ENCODE measurements around the gene SCNN1A. TPM values are rescaled to one million over a fixed set of nuclear protein-coding genes. Genes with fewer than 3 reads are reported as not detected.

The SCNN1A gene
- total and polyA plus RNA-seq, 5 donors from 2014 or later = 0.09 to 0.86 (median 0.23) TPM

DNA sequence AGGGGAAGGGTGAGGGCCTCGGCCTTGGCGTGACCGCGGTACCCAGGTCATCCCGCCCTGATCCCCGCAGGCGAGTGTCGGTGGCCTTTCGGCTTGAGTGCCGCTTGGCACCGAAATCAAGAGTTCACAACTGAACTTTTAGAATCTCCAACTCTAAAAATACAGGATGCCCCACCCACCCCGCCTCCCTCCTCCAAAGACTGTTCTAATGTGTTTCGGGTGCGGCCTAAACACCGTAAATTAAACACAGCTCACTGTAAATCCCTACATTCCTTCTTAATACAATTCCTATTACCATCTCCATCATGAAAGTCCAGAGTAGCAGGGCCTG lies 11.4 kb downstream of the SCNN1A start:
- ATAC-seq (ENCODE audit: low read depth in 2 of 2) = no peak
- peak overlapping the region; percentile 65 to 92 (median 86) for H3K27ac Mint-ChIP-seq
- DNase-seq = peak in 1 of 3 donors; percentile 74
- H3K27me3 Mint-ChIP-seq = no peaks in the 10 kb centered on the region
- no peaks in the 10 kb centered on the region for H3K27me3 ChIP-seq (ENCODE audit: control insufficient read depth, insufficient read depth, low read length)
- H3K4me1 Mint-ChIP-seq = peaks cover 17 to 48% (median 19%) of the 10 kb centered on the region in 4 donors
- H3K4me1 ChIP-seq (ENCODE audit: control insufficient read depth, insufficient read depth, low read length, poor library complexity, severe bottlenecking) = peaks cover 24% of the 10 kb centered on the region
- peak overlapping the region; percentile 18 for H3K4me3 ChIP-seq (ENCODE audit: low read depth, low read length)
- H3K36me3 ChIP-seq (ENCODE audit: control insufficient read depth, insufficient read depth, low read length) = no peaks in the 10 kb centered on the region
- peak overlapping the region; percentile 88 to 92 (median 88) for H3K4me3 Mint-ChIP-seq
- no peaks in the 10 kb centered on the region for H3K36me3 Mint-ChIP-seq
- peaks cover 0 to 2% (median 0%) of the 10 kb centered on the region in 7 donors for H3K9me3 Mint-ChIP-seq
- peak overlapping the region; percentile 71 for H3K27ac ChIP-seq (ENCODE audit: insufficient read depth, low read length, poor library complexity, severe bottlenecking)
- H3K9me3 ChIP-seq (ENCODE audit: control insufficient read depth in 2 of 2, low read length in 2 of 2) = no peaks in the 10 kb centered on the region

DNA sequence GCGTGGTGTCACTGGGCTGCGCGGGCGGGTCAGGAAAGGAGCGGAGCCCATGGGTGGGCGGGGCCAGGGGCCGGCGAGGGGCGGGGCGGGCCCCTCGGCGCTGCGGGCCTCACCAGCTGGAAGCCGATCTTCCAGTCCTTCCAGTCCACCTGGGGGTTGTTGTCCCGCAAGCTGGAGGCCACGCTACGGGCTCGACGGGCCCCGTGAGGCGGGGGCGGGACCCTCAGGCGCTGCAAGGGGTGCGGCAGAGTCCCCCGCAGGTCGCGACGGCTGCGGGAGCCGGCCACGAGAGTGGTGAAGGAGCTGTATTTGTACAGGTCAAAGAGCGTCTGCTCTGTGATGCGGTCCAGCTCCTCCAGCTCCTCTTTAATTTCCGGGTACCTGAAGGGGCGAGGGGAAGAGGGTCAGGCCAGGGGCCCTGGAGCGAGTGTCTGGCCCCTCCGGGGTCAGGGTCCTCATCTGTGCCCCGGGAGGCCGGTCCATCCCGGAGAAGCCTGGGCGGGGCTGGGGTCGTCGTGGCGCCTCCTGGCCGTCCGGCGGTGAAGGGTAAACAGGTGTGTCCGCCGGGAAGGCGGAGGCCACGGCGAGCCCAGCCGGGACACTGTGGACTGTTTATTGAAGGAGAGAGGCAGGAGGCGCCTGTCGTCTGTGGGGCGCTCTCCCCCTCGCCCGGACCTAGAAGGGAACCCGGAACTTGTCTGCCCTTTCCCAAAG lies 11.9 kb downstream of the SCNN1A start:
- Mint-ChIP-seq H3K27me3 (no peaks in the 10 kb centered on the region), H3K36me3 (no peaks in the 10 kb centered on the region), H3K9me3 (peaks cover 0 to 2% (median 0%) of the 10 kb centered on the region in 7 donors), H3K27ac (peak overlapping the region; percentile 65 to 92 (median 86)), H3K4me3 (peak overlapping the region; percentile 88 to 92 (median 88)), H3K4me1 (peaks cover 17 to 46% (median 19%) of the 10 kb centered on the region in 4 donors)
- DNase-seq (peak; percentile 50 to 74 (median 62)), ATAC-seq (ENCODE audit: low read depth in 2 of 2) (peak; percentile 72 to 80)
- H3K36me3 ChIP-seq (ENCODE audit: control insufficient read depth, insufficient read depth, low read length) = no peaks in the 10 kb centered on the region
- H3K27ac ChIP-seq (ENCODE audit: insufficient read depth, low read length, poor library complexity, severe bottlenecking) = peak overlapping the region; percentile 71
- H3K27me3 ChIP-seq (ENCODE audit: control insufficient read depth, insufficient read depth, low read length) = no peaks in the 10 kb centered on the region
- H3K4me1 ChIP-seq (ENCODE audit: control insufficient read depth, insufficient read depth, low read length, poor library complexity, severe bottlenecking) = peaks cover 24% of the 10 kb centered on the region
- peak overlapping the region; percentile 41 for H3K4me3 ChIP-seq (ENCODE audit: low read depth, low read length)
- H3K9me3 ChIP-seq (ENCODE audit: control insufficient read depth in 2 of 2, low read length in 2 of 2) = no peaks in the 10 kb centered on the region

DNA sequence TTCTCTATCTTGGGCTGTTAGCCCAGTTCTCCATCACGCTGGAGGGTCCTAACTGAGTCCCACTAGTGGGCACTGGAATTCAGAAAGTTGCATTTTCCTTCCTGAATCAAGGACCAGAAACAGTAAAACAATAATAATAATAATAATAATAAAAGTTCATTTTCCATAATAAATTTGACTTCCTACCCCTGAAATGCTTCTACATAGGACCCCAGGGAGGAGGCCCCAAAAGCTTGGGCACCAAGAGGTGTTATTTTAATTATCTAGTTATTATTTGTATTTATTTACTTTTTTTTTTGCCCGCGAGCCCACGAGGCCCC lies 12.4 kb downstream of the SCNN1A start:
- no peaks in the 10 kb centered on the region for H3K9me3 ChIP-seq (ENCODE audit: control insufficient read depth in 2 of 2, low read length in 2 of 2)
- H3K36me3 ChIP-seq (ENCODE audit: control insufficient read depth, insufficient read depth, low read length) = no peaks in the 10 kb centered on the region
- H3K27me3 ChIP-seq (ENCODE audit: control insufficient read depth, insufficient read depth, low read length) = no peaks in the 10 kb centered on the region
- no peaks in the 10 kb centered on the region for H3K36me3 Mint-ChIP-seq
- no peak overlapping the region for H3K4me3 ChIP-seq (ENCODE audit: low read depth, low read length)
- DNase-seq (no peak), ATAC-seq (ENCODE audit: low read depth in 2 of 2) (no peak)
- peaks cover 21% of the 10 kb centered on the region for H3K4me1 ChIP-seq (ENCODE audit: control insufficient read depth, insufficient read depth, low read length, poor library complexity, severe bottlenecking)
- H3K9me3 Mint-ChIP-seq = peaks cover 0 to 2% (median 0%) of the 10 kb centered on the region in 7 donors
- peaks cover 17 to 44% (median 19%) of the 10 kb centered on the region in 4 donors for H3K4me1 Mint-ChIP-seq
- no peak overlapping the region for H3K27ac Mint-ChIP-seq
- H3K4me3 Mint-ChIP-seq = peak overlapping the region in 1 of 4 donors; percentile 88
- H3K27ac ChIP-seq (ENCODE audit: insufficient read depth, low read length, poor library complexity, severe bottlenecking) = peak overlapping the region; percentile 71
- peaks cover 3% of the 10 kb centered on the region for H3K27me3 Mint-ChIP-seq

DNA sequence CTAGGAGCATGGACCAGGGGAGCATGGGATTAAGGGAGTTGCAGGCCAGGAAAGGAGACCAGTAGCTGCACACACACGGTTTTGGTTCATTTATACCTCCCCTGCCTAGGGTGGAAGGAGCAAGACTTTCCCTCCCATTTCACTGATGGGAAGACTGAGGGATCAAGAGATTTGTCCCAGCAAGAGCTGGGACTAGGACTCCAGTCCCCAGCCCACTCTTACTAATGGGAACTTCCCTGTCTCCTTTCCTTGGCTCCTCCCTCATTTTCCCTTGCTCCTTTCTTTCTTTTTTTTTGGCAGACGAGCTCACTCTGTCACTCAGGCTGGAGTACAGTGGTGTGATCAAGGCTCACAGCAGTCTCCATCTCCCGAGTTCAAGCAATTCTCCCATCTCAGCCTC lies 13.0 kb downstream of the SCNN1A start:
- Mint-ChIP-seq H3K36me3 (no peaks in the 10 kb centered on the region), H3K27me3 (peaks cover 8% of the 10 kb centered on the region), H3K4me3 (peak overlapping the region in 3 of 4 donors; percentile 57 to 86 (median 68)), H3K9me3 (peaks cover 0 to 2% (median 0%) of the 10 kb centered on the region in 7 donors), H3K27ac (peak overlapping the region; percentile 70 to 93 (median 81)), H3K4me1 (peaks cover 12 to 38% (median 14%) of the 10 kb centered on the region in 4 donors)
- no peaks in the 10 kb centered on the region for H3K9me3 ChIP-seq (ENCODE audit: control insufficient read depth in 2 of 2, low read length in 2 of 2)
- no peak for DNase-seq
- no peak overlapping the region for H3K4me3 ChIP-seq (ENCODE audit: low read depth, low read length)
- peaks cover 15% of the 10 kb centered on the region for H3K4me1 ChIP-seq (ENCODE audit: control insufficient read depth, insufficient read depth, low read length, poor library complexity, severe bottlenecking)
- ATAC-seq (ENCODE audit: low read depth in 2 of 2) = no peak
- no peak overlapping the region for H3K27ac ChIP-seq (ENCODE audit: insufficient read depth, low read length, poor library complexity, severe bottlenecking)
- H3K27me3 ChIP-seq (ENCODE audit: control insufficient read depth, insufficient read depth, low read length) = no peaks in the 10 kb centered on the region
- no peaks in the 10 kb centered on the region for H3K36me3 ChIP-seq (ENCODE audit: control insufficient read depth, insufficient read depth, low read length)

DNA sequence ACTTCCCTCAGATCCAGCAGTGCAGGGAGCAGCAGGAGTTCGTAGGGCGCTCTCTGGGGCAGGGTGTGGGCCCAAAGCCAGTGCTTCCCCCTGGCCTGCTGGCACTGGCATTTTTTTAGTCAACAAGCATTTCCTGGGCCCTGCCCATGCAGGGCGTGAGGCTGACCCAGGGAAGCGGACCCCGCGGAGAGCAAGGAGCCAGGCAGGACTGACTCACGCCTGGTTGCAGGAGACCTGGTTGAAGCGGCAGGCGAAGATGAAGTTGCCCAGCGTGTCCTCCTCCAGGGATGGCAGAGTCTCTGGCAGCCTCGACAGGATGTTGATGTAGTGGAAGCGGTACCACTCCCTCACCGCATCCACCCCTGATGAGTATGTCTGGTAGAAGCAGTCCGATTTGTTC lies 13.5 kb downstream of the SCNN1A start:
- H3K9me3 ChIP-seq (ENCODE audit: control insufficient read depth in 2 of 2, low read length in 2 of 2) = no peaks in the 10 kb centered on the region
- DNase-seq (peak in 1 of 3 donors; percentile 73), ATAC-seq (ENCODE audit: low read depth in 2 of 2) (peak in 1 of 2 donors; percentile 32)
- Mint-ChIP-seq H3K4me3 (peak overlapping the region in 2 of 4 donors; percentile 68 to 86), H3K27me3 (peaks cover 14% of the 10 kb centered on the region), H3K9me3 (peaks cover 0 to 2% (median 0%) of the 10 kb centered on the region in 7 donors), H3K27ac (peak overlapping the region; percentile 70 to 93 (median 86)), H3K36me3 (no peaks in the 10 kb centered on the region), H3K4me1 (peaks cover 9 to 33% (median 11%) of the 10 kb centered on the region in 4 donors)
- no peaks in the 10 kb centered on the region for H3K27me3 ChIP-seq (ENCODE audit: control insufficient read depth, insufficient read depth, low read length)
- H3K4me1 ChIP-seq (ENCODE audit: control insufficient read depth, insufficient read depth, low read length, poor library complexity, severe bottlenecking) = peaks cover 14% of the 10 kb centered on the region
- H3K27ac ChIP-seq (ENCODE audit: insufficient read depth, low read length, poor library complexity, severe bottlenecking) = no peak overlapping the region
- no peaks in the 10 kb centered on the region for H3K36me3 ChIP-seq (ENCODE audit: control insufficient read depth, insufficient read depth, low read length)
- H3K4me3 ChIP-seq (ENCODE audit: low read depth, low read length) = no peak overlapping the region

DNA sequence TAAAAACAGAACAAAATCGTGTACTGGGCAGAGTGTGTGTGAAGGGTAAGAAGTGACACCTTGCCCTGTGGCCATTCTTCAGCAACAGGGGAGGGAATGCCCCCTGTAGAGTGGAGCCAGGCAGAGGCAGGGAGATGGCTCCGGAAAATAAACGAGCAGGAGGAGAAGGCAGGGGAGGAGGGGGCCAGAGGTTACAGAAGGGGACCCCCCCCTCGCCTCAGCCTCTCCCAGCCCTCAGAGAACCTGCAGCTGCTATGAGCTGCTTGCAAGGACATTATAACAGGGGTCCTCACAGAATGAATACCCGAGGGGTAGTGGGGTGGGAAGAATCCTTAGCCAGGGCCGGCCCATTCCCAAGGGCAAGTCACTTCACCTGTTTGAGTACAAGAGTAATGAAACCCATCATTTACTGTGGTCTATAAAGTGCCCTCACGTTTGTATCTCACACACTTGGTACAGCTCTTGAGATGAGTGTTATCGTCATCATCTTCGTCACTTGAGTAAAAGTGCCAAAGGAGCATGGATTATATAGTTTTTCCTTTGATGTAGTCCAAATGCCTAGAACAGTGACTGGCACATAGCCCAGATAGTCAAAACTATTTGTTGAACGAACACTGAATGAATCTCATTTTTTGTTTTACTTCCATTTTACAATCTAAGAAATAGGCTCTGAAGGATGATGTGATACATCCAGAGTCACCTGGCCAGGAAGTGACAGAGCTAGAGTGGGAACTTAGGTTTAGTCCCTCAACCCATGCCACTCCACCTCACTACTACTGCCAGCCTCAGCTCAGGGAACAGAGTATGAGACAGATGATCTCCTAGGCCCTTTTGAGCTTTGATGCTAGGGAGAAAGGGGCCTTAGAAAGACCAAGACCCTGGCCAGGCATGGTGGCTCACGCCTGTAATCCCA lies 14.5 kb downstream of the SCNN1A start:
- no peaks in the 10 kb centered on the region for H3K36me3 Mint-ChIP-seq
- peak overlapping the region; percentile 65 to 86 (median 71) for H3K27ac Mint-ChIP-seq
- peaks cover 0 to 3% (median 0%) of the 10 kb centered on the region in 7 donors for H3K9me3 Mint-ChIP-seq
- no peak overlapping the region for H3K4me3 ChIP-seq (ENCODE audit: low read depth, low read length)
- peak overlapping the region; percentile 3 to 40 (median 14) for H3K4me3 Mint-ChIP-seq
- peak in 1 of 3 donors; percentile 42 for DNase-seq
- peaks cover 9 to 32% (median 14%) of the 10 kb centered on the region in 4 donors for H3K4me1 Mint-ChIP-seq
- H3K27me3 Mint-ChIP-seq = peaks cover 17% of the 10 kb centered on the region
- no peak for ATAC-seq (ENCODE audit: low read depth in 2 of 2)
- no peaks in the 10 kb centered on the region for H3K9me3 ChIP-seq (ENCODE audit: control insufficient read depth in 2 of 2, low read length in 2 of 2)
- peaks cover 14% of the 10 kb centered on the region for H3K4me1 ChIP-seq (ENCODE audit: control insufficient read depth, insufficient read depth, low read length, poor library complexity, severe bottlenecking)
- peaks cover 2% of the 10 kb centered on the region for H3K27me3 ChIP-seq (ENCODE audit: control insufficient read depth, insufficient read depth, low read length)
- H3K27ac ChIP-seq (ENCODE audit: insufficient read depth, low read length, poor library complexity, severe bottlenecking) = no peak overlapping the region
- no peaks in the 10 kb centered on the region for H3K36me3 ChIP-seq (ENCODE audit: control insufficient read depth, insufficient read depth, low read length)

DNA sequence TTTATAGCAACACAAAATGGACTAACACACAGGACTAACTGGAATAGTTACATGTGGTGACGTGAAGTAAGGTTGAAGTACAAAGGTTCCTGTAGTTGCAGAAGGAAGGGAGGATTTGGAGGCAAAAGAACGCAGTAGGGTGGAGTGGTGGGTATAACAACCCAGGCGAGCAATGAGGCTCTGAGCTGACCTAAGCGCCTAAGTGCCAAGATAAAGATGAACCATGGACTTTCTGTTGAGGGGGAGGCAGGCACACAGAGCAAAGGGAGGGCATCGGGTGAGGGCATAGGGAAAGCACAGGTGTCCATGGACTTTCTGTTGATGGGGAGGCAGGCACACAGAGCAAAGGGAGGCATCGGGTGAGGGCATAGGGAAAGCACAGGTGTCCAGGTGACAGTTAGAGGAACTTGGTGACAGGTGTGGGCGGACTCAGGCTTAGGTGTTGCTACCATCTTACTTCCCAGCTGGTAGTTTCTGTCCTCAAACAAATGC lies 15.2 kb downstream of the SCNN1A start:
- Mint-ChIP-seq H3K9me3 (peaks cover 0 to 3% (median 0%) of the 10 kb centered on the region in 7 donors), H3K36me3 (no peaks in the 10 kb centered on the region), H3K27me3 (peaks cover 22% of the 10 kb centered on the region), H3K4me3 (peak overlapping the region in 2 of 4 donors; percentile 8 to 40), H3K27ac (peak overlapping the region; percentile 62 to 83 (median 71)), H3K4me1 (peaks cover 5 to 29% (median 17%) of the 10 kb centered on the region in 4 donors)
- Histone ChIP-seq H3K27ac (ENCODE audit: insufficient read depth, low read length, poor library complexity, severe bottlenecking) (no peak overlapping the region), H3K27me3 (ENCODE audit: control insufficient read depth, insufficient read depth, low read length) (peaks cover 2% of the 10 kb centered on the region), H3K4me3 (ENCODE audit: low read depth, low read length) (no peak overlapping the region), H3K4me1 (ENCODE audit: control insufficient read depth, insufficient read depth, low read length, poor library complexity, severe bottlenecking) (peaks cover 14% of the 10 kb centered on the region), H3K9me3 (ENCODE audit: control insufficient read depth in 2 of 2, low read length in 2 of 2) (no peaks in the 10 kb centered on the region), H3K36me3 (ENCODE audit: control insufficient read depth, insufficient read depth, low read length) (no peaks in the 10 kb centered on the region)
- ATAC-seq (ENCODE audit: low read depth in 2 of 2) (no peak), DNase-seq (no peak)

Measured in CD4-positive, CD25-positive, alpha-beta regulatory T cell (primary cell).